DOHH2 (cell line): Measurements from ENCODE around the gene CDK14.

Experiments used
- CTCF ChIP-seq: fragments of 200-600 bp; sonication (generic); IDR thresholded peaks from one replicate; pipeline ENCODE4 v1.5.1; 2014; ENCODE audit warnings: antibody characterized with exemption, mild to moderate bottlenecking, low read depth, low read length; ENCODE audit not compliant: poor library complexity, severe bottlenecking
- EZH2phosphoT487 ChIP-seq: fragments of 200-600 bp; sonication (generic); IDR thresholded peaks from 2 replicates; pipeline ENCODE4 v1.6.1; 2017; ENCODE audit warnings: borderline replicate concordance, mild to moderate bottlenecking, antibody characterized with exemption, low read length, moderate library complexity, mixed read lengths

GRCh38 chr7:91064052-91064451 is 467.9 kb downstream of the CDK14 start:
- no peak for TF ChIP-seq CTCF
- no peak for TF ChIP-seq EZH2phosphoT487
